Mesothelial cell of epicardium (in vitro differentiated cells): ENCODE measurements around the gene MLLT10. TPM values are rescaled to one million over a fixed set of nuclear protein-coding genes. Genes with fewer than 3 reads are reported as not detected.
A peak's percentile ranks its signal among the peaks of the same experiment; 100 is the strongest.

ENCODE experiments used
- DNase-seq, 2 experiments: peaks; one replicate each; pipeline ENCODE4 v3.0.0; 2021; ENCODE audit warnings: low spot score in 2 of 2; ENCODE audit not compliant: unreplicated experiment in 2 of 2
- H3K27ac Mint-ChIP-seq: 2 replicates; pipeline ENCODE4 v1.8.0; 2021; ENCODE audit warnings: mixed read lengths
- H3K27me3 Mint-ChIP-seq: 2 replicates; pipeline ENCODE4 v1.8.0; 2021; ENCODE audit warnings: low read depth, mixed read lengths
- H3K36me3 Mint-ChIP-seq: 2 replicates; pipeline ENCODE4 v1.8.0; 2021; ENCODE audit warnings: mixed read lengths
- H3K4me1 Mint-ChIP-seq: 2 replicates; pipeline ENCODE4 v1.8.0; 2021; ENCODE audit warnings: mixed read lengths
- H3K4me3 Mint-ChIP-seq: 2 replicates; pipeline ENCODE4 v1.8.0; 2021; ENCODE audit warnings: mild to moderate bottlenecking, moderate library complexity, mixed read lengths
- H3K9me3 Mint-ChIP-seq: 2 replicates; pipeline ENCODE4 v1.8.0; 2021; ENCODE audit warnings: mixed read lengths
- CTCF ChIP-seq: fragments of 200-600 bp; sonication (generic); IDR thresholded peaks from one replicate; pipeline ENCODE4 v1.5.0; 2021; ENCODE audit warnings: antibody characterized with exemption; ENCODE audit not compliant: unreplicated experiment
- total RNA-seq: library from RNA; stranded (reverse); gene quantifications from 3 replicates; pipeline ENCODE4 v1.2.1, GENCODE V29; 2021

Gene MLLT10
- total RNA-seq, 1 donor from 2014 or later: 62.5 TPM

GRCh38 chr10:21740989-21741388 lies 207.0 kb downstream of the MLLT10 start:
- no peak for DNase-seq
- no peak for TF ChIP-seq CTCF
- Mint-ChIP-seq H3K36me3 (peaks cover 28% of the 10 kb centered on the region), H3K27me3 (no peaks in the 10 kb centered on the region), H3K27ac (no peak overlapping the region), H3K4me1 (peaks cover 19% of the 10 kb centered on the region), H3K9me3 (no peaks in the 10 kb centered on the region), H3K4me3 (no peak overlapping the region)

GRCh38 chr10:21742740-21743412 lies 208.8 kb downstream of the MLLT10 start:
- DNase-seq: no peak
- no peaks in the 10 kb centered on the region for H3K27me3 Mint-ChIP-seq
- no peak for TF ChIP-seq CTCF
- peaks cover 27% of the 10 kb centered on the region for H3K36me3 Mint-ChIP-seq
- H3K4me3 Mint-ChIP-seq: no peak overlapping the region
- H3K4me1 Mint-ChIP-seq: peaks cover 19% of the 10 kb centered on the region
- peak overlapping the region; percentile 68 for H3K27ac Mint-ChIP-seq
- H3K9me3 Mint-ChIP-seq: no peaks in the 10 kb centered on the region

- DNase-seq: no peak
- Mint-ChIP-seq H3K4me3 (no peak overlapping the region), H3K27ac (peak overlapping the region; percentile 82), H3K9me3 (no peaks in the 10 kb centered on the region), H3K4me1 (peaks cover 29% of the 10 kb centered on the region), H3K36me3 (peaks cover 22% of the 10 kb centered on the region), H3K27me3 (no peaks in the 10 kb centered on the region)
- no peak for TF ChIP-seq CTCF
Measured at GRCh38 chr10:21744223-21744622, 210.2 kb downstream of the MLLT10 start.

- DNase-seq: no peak
- Mint-ChIP-seq H3K36me3 (peaks cover 14% of the 10 kb centered on the region), H3K4me3 (no peak overlapping the region), H3K4me1 (peaks cover 48% of the 10 kb centered on the region), H3K27ac (no peak overlapping the region), H3K27me3 (no peaks in the 10 kb centered on the region), H3K9me3 (no peaks in the 10 kb centered on the region)
- no peak for TF ChIP-seq CTCF
Measured at GRCh38 chr10:21746118-21746517, 212.1 kb downstream of the MLLT10 start.

GRCh38 chr10:21747809-21748208 lies 213.8 kb downstream of the MLLT10 start:
- DNase-seq: no peak
- no peaks in the 10 kb centered on the region for H3K9me3 Mint-ChIP-seq
- TF ChIP-seq CTCF: no peak
- H3K4me3 Mint-ChIP-seq: no peak overlapping the region
- peaks cover 59% of the 10 kb centered on the region for H3K4me1 Mint-ChIP-seq
- H3K27me3 Mint-ChIP-seq: no peaks in the 10 kb centered on the region
- H3K36me3 Mint-ChIP-seq: peaks cover 14% of the 10 kb centered on the region
- no peak overlapping the region for H3K27ac Mint-ChIP-seq
